ENCODE measurements around the gene MYL5.

DNA sequence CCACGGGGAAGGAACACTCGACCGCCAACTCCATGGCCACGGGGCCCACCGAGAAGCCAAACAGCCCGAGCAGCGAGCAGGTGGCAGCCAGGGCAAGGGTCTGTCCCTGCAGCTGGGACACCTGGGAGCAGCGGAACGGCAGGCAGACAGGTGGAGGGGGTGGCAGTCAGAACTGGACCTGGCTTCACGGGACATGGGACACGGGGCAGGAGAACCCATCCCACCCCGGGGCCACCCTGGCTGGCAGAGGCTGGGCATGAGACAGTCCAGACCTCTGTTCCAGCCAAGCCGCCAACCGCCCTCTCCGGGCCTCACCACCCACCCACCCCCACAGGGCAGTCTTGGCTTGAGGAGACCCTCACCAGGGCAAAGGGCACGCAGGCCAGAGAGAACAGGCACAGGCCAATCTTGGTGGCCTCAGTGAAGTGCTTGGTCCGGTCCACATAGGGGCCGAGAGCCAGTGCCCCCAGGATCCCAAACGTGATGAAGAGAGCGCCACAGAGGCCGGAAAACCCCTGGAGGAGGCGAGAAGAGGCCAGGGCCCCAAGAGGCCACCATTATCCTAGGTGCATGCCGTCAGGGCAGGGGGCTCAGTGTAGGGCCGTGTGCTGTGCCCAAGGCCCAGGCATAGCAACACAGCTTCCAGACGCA lies 9.0 kb downstream of the MYL5 start:
- TF ChIP-seq POLR2A (IDR thresholded peaks at IDR 0.05; ENCODE audit: low read depth, low read length) (no peak), TAF1 (IDR thresholded peaks at IDR 0.05; ENCODE audit: borderline replicate concordance, low read depth, low read length) (no peak), POLR2AphosphoS5 (IDR thresholded peaks at IDR 0.05; ENCODE audit: low read depth, low read length) (no peak)

Data from GM12892 (cell line).